ENCODE results near the gene GPATCH3.

- TF ChIP-seq CTCF (conservative IDR thresholded peaks at IDR 0.05 in 1 of 2, IDR thresholded peaks at IDR 0.05 in 1 of 2; ENCODE audit: extremely low read depth in 1 of 2, insufficient read depth in 1 of 2, low read depth in 1 of 2, low read length in 2 of 2) = no peak
- no peak for TF ChIP-seq EZH2 (IDR thresholded peaks at IDR 0.05; ENCODE audit: borderline replicate concordance, low read length)
These were observed 46.7 kb downstream of the GPATCH3 start for GRCh38 chr1:26853600-26853999.

Measured in mammary epithelial cell (primary cell).